ENCODE results near the gene RNH1.

The RNH1 gene

GRCh38 chr11:497565-498296 lies 9.3 kb downstream of the RNH1 start:
- DNase-seq, result no peak

DNA sequence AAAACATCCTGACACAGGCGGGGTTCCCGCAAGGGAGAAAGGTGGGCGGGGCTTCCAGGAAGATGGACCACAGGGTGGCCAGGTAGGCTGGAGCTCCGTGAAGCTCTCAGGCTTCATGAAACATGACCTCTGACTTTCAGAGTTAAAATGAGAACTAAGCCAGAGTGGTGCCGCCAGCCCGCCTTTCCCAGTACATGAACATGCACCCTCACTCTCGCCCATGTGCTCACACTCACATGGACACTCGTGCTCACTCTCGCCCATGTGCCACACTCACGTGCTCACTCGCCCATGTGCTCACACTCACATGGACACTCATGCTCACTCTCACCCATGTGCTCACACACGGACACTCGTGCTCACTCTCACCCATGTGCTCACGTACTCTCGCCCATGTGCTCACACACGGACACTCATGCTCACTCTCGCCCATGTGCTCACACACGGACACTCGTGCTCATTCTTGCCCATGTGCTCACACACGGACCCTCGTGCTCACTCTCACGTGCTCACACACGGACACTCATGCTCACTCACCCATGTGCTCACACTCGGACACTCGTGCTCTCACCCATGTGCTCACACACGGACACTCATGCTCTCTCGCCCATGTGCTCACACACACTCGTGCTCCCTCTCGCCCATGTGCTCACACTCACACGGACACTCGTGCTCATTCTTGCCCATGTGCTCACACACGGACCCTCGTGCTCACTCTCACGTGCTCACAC lies 10.0 kb downstream of the RNH1 start:
- DNase-seq, result no peak

DNA sequence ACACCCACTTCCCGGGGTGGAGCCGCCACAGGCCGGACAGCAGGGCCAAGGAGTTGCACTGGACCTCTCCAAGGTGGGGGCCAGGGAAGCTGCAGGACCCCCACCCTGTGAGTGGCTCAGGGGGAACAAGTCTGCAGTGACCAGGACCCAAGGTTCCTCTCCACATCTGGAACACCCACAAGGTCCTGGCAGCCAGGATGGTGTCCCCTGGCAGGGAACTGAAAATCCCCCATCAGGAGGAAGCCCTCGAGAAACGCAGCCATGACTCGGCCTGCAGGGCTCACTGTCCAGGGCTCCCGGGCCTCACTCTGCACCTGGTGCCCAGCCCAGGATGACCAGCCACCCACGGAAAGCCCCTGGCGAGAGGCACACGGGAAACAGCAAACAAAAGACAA lies 11.5 kb downstream of the RNH1 start:
- DNase-seq, result no peak

- no peak for DNase-seq
Measured at GRCh38 chr11:494761-495536, 12.1 kb downstream of the RNH1 start.

- no peak for DNase-seq
Measured at GRCh38 chr11:492427-493226, 14.4 kb downstream of the RNH1 start.

- DNase-seq, result no peak
Measured at GRCh38 chr11:491358-491757, 15.7 kb downstream of the RNH1 start.

DNA sequence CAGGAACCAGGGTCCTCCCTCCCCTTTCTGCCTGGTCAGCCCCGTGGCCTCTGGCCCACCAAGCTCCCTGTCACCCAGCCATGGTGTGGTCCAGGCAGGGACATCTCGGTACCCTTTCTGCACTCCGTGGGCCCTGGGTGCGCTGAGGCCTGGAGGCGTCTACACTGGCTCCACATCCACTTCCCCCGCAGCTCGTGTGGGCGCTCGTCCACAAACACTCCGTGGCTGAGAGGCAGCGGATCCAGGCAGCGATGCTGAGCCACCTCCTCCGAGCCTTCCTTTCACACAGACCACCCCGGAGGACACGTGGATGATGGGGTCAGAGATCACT lies 16.1 kb downstream of the RNH1 start:
- DNase-seq, result no peak

DNA sequence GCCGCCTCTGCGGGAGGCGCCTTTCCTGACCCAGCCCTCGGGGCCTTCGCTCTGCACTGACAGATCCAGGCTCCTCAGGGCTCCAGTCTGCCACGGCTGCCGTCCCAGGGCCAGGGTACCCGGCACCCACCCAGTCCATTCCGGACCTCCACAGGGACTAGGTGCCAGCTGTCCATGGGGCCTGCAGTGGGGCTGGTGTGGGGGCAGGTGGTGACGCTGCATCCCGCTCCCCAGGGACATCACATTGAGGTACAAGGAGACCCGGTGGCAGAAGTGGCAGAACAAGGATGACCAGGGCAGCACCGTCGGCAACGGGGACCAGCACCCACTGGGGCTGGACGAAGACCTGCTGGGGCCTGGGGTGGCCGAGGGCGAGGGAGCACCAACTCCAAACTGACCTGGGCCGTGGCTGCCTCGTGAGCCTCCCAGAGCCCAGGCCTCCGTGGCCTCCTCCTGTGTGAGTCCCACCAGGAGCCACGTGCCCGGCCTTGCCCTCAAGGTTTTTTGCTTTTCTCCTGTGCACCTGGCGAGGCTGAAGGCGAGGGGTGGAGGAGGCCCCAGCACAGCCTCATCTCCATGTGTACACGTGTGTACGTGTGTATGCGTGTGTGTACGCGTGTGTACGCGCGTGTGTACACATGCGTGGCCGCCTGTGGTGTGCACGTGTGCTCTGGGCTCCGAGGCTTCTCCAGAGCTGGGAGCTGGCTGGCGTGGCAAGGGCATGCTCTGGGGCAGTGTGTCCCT lies 16.7 kb downstream of the RNH1 start:
- no peak for DNase-seq

GRCh38 chr11:489610-490185 lies 17.3 kb downstream of the RNH1 start:
- no peak for DNase-seq

DNA sequence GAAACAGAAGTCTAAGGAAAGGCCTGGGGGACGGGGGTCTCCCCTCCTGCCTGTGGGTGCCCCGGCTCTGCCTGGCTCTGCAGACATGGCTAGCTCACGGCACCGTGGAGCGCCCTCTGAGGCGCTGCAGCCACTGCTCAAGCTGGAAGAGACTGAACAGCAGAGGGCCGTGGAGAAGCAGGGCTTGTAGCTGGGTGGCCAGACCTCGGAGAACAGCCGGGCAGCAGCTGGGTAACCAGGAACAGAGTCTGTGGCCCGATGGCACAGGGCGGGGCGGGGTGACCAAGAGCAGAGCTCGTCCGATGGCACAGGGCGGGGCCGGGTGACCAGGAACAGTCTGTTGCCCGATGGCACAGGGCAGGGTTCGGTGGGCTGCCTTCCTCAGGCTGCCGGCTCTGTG lies 18.1 kb downstream of the RNH1 start:
- no peak for DNase-seq

DNA sequence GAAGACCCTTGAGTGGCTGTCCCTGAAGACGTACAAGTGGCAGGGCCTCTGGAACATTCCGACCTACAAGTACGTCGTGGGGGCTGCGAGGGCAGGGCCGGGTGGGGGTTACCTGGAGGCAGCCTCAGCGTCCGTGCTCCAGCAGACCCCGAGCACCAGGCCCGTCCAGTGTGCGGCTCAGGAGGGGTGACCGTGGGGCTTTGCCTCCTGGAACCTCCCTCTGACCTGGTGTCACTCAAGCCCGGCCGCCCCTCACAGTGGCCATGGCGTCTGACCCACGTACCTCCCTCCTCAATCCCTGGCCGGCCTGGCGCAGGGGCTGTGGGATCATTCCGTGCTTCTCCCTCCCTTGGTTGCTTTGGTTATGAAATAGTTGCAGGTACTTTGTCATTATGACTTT lies 18.5 kb downstream of the RNH1 start:
- no peak for DNase-seq

DNA sequence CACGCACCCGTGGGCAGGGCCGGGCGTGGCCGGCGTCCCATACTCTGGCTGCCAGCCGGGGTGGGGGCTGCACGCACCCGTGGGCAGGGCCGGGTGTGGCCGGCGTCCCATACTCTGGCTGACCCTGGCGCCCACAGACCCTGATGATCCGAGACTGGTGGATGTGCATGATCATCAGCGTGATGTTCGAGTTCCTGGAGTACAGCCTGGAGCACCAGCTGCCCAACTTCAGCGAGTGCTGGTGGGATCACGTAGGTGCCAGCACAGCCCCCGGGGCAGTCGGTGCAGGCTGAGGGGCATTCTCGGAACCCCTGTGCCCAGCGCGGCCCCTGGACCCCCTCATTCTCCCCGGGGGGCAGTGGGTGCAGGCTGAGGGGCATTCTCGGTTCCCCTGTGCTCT lies 19.0 kb downstream of the RNH1 start:
- DNase-seq, result no peak

- no peak for DNase-seq
Measured at GRCh38 chr11:487571-488021, 19.4 kb downstream of the RNH1 start.

DNA sequence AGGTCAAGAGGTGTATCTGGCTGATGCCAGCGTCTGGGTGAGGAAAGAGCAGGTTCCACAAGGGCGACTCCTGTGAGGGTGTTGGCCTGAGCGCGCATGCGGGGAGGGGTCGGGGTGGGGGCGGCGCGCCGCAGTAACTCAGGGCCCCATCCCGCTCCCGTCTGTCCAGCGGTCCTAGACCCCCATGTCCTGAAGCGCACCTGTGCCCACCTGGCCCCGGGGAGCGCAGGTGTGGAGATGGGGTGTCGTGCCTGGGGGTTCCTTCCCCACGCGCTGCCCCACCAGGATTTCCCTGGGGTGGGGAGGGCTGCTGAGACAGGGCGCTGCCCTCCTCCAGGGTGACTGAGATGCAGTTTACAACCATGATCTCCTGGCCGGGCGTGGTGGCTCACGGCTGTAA lies 20.9 kb downstream of the RNH1 start:
- no peak for DNase-seq

- DNase-seq, result no peak
Measured at GRCh38 chr11:484616-485015, 22.4 kb downstream of the RNH1 start.

GRCh38 chr11:479311-479710 lies 27.7 kb downstream of the RNH1 start:
- DNase-seq, result no peak

DNA sequence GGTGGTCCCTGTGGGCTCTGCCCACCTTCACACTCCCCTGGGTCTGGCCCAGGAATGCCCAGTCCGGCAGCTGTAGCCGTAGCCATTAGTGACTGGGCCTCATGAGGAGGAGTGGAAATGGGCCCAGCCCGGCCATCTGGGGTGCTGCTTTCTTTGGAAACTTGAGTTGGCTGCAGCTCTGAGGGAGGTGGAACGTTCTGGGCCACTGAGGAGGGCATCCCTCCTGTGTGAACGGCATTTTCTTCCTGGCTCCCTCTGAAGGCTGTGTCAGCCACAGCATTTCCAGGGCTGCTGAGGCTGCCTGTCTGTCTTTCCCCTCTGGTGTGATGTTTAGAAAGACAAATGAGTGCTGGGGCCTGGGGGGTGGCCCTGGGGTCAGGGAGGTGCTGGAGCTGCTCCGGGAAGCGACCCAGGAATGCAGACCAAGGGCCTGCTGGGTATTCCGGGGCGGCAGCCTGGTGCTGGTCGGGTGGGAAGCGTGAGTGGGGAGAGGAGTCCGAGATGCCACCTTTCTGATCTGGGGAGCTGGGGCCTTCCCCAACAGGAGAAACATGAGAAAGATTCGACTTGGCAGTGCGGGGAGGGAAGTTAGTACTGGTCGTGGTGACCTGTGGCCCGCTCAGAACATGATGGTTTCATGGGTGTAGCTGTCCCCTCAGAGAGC lies 29.9 kb downstream of the RNH1 start:
- no peak for DNase-seq

DNA sequence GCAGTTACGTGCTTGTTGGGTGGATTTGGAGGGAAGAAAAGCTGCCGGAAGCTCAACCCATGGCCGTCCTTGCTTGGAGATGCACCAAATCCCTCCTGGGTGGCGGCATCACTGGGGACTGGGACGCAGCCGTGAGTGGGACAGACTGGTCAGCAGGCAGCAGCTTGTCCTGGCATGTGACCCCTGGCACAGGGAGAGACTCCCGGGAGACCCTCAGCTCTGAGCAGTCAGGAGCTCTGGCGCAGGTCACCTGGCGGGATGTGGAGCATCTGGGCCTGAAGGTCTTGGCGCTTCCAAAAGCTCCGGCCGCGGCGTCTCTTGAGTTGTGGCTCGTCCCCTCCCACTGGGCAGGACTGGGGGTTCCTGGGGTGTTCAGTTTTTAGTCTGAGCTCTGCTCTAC lies 30.6 kb downstream of the RNH1 start:
- DNase-seq, result no peak

DNA sequence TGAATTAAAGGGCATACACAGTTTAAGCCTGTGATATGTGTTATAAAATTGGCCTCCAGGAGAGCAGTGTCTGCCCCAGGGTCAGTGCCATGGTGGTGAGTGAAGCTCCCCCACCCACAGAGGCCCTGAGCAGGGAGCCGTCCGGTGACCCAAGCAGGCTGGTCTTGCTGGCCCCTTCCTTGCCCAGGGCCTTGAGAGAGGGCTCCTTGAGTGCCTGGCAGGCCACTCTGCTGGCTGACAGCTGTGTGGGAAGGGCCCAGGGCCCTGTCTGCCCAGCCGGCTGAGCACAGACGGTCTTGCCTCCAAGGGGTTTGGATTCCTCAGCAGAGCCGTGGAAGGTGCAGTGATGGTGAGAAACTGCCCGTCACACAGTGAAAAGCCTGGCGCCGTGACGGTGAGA lies 31.1 kb downstream of the RNH1 start:
- no peak for DNase-seq

DNA sequence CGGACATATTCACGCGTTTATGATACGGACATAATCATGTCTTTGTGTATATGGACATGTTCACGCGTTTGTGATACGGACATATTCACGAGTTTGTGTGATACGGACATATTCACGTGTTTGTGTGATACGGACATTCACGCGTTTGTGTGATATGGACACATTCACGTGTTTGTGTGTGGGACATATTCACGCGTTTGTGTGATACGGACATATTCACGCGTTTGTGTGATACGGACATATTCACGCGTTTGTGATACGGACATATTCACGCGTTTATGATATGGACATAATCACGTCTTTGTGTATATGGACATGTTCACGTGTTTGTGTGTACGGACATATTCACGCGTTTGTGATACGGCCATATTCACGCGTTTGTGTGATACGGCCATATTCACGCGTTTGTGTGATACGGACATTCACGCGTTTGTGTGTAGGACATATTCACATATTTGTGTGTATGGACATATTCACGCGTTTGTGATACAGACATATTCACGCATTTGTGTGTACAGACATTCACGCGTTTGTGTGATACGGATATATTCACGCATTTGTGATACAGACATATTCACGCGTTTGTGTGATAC lies 32.0 kb downstream of the RNH1 start:
- DNase-seq, result no peak
